ENCODE data around the gene ADAM33. TPM values are rescaled to one million over a fixed set of nuclear protein-coding genes. Genes with fewer than 3 reads are reported as not detected.

ADAM33 gene
- total and polyA plus RNA-seq, 2 of the 13 experiments (the other 11 are each of a cell fraction or from before 2014, with no cell fraction given), result not detected

DNA sequence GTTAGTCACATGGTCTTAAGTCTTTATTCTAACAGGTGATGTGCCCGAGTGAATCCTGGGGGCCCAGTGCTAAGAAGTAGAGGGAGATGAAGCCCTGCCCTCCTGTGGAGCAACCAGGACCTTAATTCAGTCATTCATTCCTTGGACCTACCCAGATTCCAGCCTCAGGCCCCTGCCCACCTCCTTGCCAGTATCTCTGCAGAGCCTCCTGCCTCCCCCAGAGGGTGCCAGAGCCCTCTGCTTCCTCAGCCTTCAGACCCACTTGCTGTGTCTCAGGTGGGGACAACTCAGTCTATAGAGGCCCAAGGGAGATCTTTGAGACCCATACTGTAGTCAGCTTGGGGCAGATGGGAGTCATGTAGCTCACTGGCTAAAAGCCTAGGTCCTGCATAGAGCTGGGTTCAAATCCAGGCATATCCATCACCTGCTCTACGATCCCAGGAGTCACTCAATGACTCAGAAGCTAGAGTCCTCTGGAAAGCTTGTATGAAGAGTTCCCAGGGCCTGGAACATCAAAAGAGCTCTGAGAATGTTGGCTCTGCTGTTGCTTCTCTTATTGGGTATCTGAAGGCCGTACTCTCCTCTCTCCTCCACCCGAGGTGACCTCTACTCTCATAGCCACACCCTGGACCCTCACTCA is 34.5 kb upstream of the ADAM33 start (continued):
- TF ChIP-seq, protein P1, sequence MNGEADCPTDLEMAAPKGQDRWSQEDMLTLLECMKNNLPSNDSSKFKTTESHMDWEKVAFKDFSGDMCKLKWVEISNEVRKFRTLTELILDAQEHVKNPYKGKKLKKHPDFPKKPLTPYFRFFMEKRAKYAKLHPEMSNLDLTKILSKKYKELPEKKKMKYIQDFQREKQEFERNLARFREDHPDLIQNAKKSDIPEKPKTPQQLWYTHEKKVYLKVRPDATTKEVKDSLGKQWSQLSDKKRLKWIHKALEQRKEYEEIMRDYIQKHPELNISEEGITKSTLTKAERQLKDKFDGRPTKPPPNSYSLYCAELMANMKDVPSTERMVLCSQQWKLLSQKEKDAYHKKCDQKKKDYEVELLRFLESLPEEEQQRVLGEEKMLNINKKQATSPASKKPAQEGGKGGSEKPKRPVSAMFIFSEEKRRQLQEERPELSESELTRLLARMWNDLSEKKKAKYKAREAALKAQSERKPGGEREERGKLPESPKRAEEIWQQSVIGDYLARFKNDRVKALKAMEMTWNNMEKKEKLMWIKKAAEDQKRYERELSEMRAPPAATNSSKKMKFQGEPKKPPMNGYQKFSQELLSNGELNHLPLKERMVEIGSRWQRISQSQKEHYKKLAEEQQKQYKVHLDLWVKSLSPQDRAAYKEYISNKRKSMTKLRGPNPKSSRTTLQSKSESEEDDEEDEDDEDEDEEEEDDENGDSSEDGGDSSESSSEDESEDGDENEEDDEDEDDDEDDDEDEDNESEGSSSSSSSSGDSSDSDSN (CRISPR knock-in tag; IDR thresholded peaks at IDR 0.05), result 0 out of 2 replicates have a peak, but pooled peaks have one; percentile 17
- TF ChIP-seq, protein P2, sequence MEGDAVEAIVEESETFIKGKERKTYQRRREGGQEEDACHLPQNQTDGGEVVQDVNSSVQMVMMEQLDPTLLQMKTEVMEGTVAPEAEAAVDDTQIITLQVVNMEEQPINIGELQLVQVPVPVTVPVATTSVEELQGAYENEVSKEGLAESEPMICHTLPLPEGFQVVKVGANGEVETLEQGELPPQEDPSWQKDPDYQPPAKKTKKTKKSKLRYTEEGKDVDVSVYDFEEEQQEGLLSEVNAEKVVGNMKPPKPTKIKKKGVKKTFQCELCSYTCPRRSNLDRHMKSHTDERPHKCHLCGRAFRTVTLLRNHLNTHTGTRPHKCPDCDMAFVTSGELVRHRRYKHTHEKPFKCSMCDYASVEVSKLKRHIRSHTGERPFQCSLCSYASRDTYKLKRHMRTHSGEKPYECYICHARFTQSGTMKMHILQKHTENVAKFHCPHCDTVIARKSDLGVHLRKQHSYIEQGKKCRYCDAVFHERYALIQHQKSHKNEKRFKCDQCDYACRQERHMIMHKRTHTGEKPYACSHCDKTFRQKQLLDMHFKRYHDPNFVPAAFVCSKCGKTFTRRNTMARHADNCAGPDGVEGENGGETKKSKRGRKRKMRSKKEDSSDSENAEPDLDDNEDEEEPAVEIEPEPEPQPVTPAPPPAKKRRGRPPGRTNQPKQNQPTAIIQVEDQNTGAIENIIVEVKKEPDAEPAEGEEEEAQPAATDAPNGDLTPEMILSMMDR (CRISPR knock-in tag; IDR thresholded peaks at IDR 0.05), result peak; percentile 96
- TF ChIP-seq ZNF350 (CRISPR knock-in tag; IDR thresholded peaks at IDR 0.05; ENCODE audit: borderline replicate concordance, low read depth), result peak; percentile 58
- no peak for TF ChIP-seq ZNF10 (CRISPR knock-in tag; IDR thresholded peaks at IDR 0.05; ENCODE audit: borderline replicate concordance, low read depth)
- TF ChIP-seq, protein P3, sequence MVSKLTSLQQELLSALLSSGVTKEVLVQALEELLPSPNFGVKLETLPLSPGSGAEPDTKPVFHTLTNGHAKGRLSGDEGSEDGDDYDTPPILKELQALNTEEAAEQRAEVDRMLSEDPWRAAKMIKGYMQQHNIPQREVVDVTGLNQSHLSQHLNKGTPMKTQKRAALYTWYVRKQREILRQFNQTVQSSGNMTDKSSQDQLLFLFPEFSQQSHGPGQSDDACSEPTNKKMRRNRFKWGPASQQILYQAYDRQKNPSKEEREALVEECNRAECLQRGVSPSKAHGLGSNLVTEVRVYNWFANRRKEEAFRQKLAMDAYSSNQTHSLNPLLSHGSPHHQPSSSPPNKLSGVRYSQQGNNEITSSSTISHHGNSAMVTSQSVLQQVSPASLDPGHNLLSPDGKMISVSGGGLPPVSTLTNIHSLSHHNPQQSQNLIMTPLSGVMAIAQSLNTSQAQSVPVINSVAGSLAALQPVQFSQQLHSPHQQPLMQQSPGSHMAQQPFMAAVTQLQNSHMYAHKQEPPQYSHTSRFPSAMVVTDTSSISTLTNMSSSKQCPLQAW (CRISPR knock-in tag; IDR thresholded peaks at IDR 0.05), result peak; percentile 46; the same call in 1 of the 2 replicates
- TF ChIP-seq ATF7-NPFF (CRISPR knock-in tag; IDR thresholded peaks at IDR 0.05; ENCODE audit: low read depth), result no peak
- 0 out of 2 replicates have a peak, but pooled peaks have one; percentile 14 for TF ChIP-seq GATAD2A (CRISPR knock-in tag; IDR thresholded peaks at IDR 0.05)
- TF ChIP-seq MED1 (CRISPR knock-in tag; IDR thresholded peaks at IDR 0.05), result 0 out of 2 replicates have a peak, but pooled peaks have one; percentile 22
- peak; percentile 36; the same call in 1 of the 2 replicates for TF ChIP-seq ZMYM3 (CRISPR knock-in tag; IDR thresholded peaks at IDR 0.05)
- TF ChIP-seq NR2C2 (CRISPR knock-in tag; IDR thresholded peaks at IDR 0.05; ENCODE audit: borderline replicate concordance), result no peak
- 0 out of 2 replicates have a peak, but pooled peaks have one; percentile 52 for TF ChIP-seq BORCS8-MEF2B (CRISPR knock-in tag; IDR thresholded peaks at IDR 0.05)
- 0 out of 2 replicates have a peak, but pooled peaks have one; percentile 25 for TF ChIP-seq MEIS2 (CRISPR knock-in tag; IDR thresholded peaks at IDR 0.05)
- TF ChIP-seq, protein P4, sequence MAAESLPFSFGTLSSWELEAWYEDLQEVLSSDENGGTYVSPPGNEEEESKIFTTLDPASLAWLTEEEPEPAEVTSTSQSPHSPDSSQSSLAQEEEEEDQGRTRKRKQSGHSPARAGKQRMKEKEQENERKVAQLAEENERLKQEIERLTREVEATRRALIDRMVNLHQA (CRISPR knock-in tag; IDR thresholded peaks at IDR 0.05), result no peak
- TF ChIP-seq XRCC5 (optimal IDR thresholded peaks at IDR 0.05; ENCODE audit: low read length), result peak; percentile 82
- 0 out of 2 replicates have a peak, but pooled peaks have one; percentile 45 for TF ChIP-seq TARDBP (CRISPR knock-in tag; IDR thresholded peaks at IDR 0.05)
- TF ChIP-seq, protein P5, sequence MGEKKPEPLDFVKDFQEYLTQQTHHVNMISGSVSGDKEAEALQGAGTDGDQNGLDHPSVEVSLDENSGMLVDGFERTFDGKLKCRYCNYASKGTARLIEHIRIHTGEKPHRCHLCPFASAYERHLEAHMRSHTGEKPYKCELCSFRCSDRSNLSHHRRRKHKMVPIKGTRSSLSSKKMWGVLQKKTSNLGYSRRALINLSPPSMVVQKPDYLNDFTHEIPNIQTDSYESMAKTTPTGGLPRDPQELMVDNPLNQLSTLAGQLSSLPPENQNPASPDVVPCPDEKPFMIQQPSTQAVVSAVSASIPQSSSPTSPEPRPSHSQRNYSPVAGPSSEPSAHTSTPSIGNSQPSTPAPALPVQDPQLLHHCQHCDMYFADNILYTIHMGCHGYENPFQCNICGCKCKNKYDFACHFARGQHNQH (CRISPR knock-in tag; IDR thresholded peaks at IDR 0.05), result peak; percentile 48; the same call in 1 of the 2 replicates
- peak; percentile 45 for TF ChIP-seq TEAD3 (CRISPR knock-in tag; optimal IDR thresholded peaks at IDR 0.05; ENCODE audit: borderline replicate concordance)
- 0 out of 2 replicates have a peak, but pooled peaks have one; percentile 37 for TF ChIP-seq ZNF547 (CRISPR knock-in tag; IDR thresholded peaks at IDR 0.05)
- peak; percentile 52; the same call in 1 of the 2 replicates for TF ChIP-seq KDM5B (CRISPR knock-in tag; IDR thresholded peaks at IDR 0.05; ENCODE audit: borderline replicate concordance)
- peak; percentile 71; the same call in 1 of the 2 replicates for TF ChIP-seq KDM2A (CRISPR knock-in tag; IDR thresholded peaks at IDR 0.05; ENCODE audit: borderline replicate concordance, low read depth)
- TF ChIP-seq ZNF605 (CRISPR knock-in tag; IDR thresholded peaks at IDR 0.05), result peak; percentile 40; the same call in 1 of the 2 replicates
- peak; percentile 35; the same call in 1 of the 2 replicates for TF ChIP-seq BHLHE40 (IDR thresholded peaks at IDR 0.05; ENCODE audit: low read length)
